HepG2 (cell line): Measurements from ENCODE around the gene PHF2. TPM values are rescaled to one million over a fixed set of nuclear protein-coding genes. Genes with fewer than 3 reads are reported as not detected.

Experiments used
- ATAC-seq: fragments of 200-7000 bp; cut with Tn5 transposase; 3 replicates; pipeline ENCODE4 v1.9.1; 2020; ENCODE audit warnings: mild to moderate bottlenecking, moderate library complexity
- BruUV-seq: library from RNA; stranded (reverse); fragments of 400-500 nt; replicated peaks from 2 replicates; lab custom pipeline; 2021; lab: Mats Ljungman, UMichigan
- CTCF ChIA-PET: fragments of 300-600 bp; formaldehyde crosslinking; extraction: SDS; loops from one replicate; lab custom pipeline; 2021; ENCODE audit warnings: low total read pairs, inconsistent platforms, low intra/inter-chr PET ratio; lab: Yijun Ruan, JAX
- POLR2A ChIA-PET: fragments of 350-600 bp; sonication (Branson Sonifier 250); formaldehyde crosslinking; loops from one replicate; lab custom pipeline; 2020; ENCODE audit warnings: antibody characterized with exemption, inconsistent platforms; lab: Yijun Ruan, JAX
- DNase-seq: peaks from one replicate; pipeline ENCODE4 v3.0.0-alpha.2; 2015; ENCODE audit warnings: low spot score
- FAIRE-seq: peaks from 3 replicates; lab custom pipeline; 2011; peaks lifted over from hg19 to GRCh38; lab: Jason Lieb, UNC
- H2AFZ ChIP-seq: one replicate; pipeline ENCODE4 v1.6.1; 2011; ENCODE audit warnings: low read length, inconsistent platforms
- H3K27ac ChIP-seq: fragments of 300-600 bp; 3 replicates; pipeline ENCODE4 v1.8.0; 2011; ENCODE audit warnings: mixed run types, mild to moderate bottlenecking, mixed read lengths, low read length, inconsistent platforms; ENCODE audit not compliant: insufficient read depth; ENCODE audit errors: extremely low read length
- H3K27me3 ChIP-seq, 2 experiments: fragments of 200-600 bp in 1 of 2; 2 replicates in 1 of 2; 3 replicates in 1 of 2; pipeline versions ENCODE4 v1.6.0 to v1.8.0; 2011; ENCODE audit warnings: low read length in 2 of 2, mild to moderate bottlenecking in 2 of 2, moderate library complexity in 2 of 2, inconsistent platforms in 1 of 2; ENCODE audit not compliant: insufficient read depth in 2 of 2, control insufficient read depth in 1 of 2
- H3K36me3 ChIP-seq, 2 experiments: fragments of 200-600 bp in 1 of 2; replicated peaks in 1 of 2; 2 replicates in 1 of 2; 3 replicates in 1 of 2; pipeline versions ENCODE4 v1.5.1 to v1.8.0; 2011; ENCODE audit warnings: low read length in 2 of 2, inconsistent platforms in 1 of 2; ENCODE audit not compliant: insufficient read depth in 2 of 2, control insufficient read depth in 1 of 2
- H3K4me1 ChIP-seq: 2 replicates; pipeline ENCODE4 v1.5.1; 2012; ENCODE audit warnings: low read length, inconsistent platforms; ENCODE audit not compliant: insufficient read depth
- H3K4me2 ChIP-seq: 2 replicates; pipeline ENCODE4 v1.6.0; 2011; ENCODE audit warnings: low read depth, low read length, inconsistent platforms
- H3K4me3 ChIP-seq, 3 experiments: fragments of 200-600 bp in 1 of 3; sonication (generic), shearing (Covaris generic) in 1 of 3; replicated peaks in 1 of 3; 2 replicates each; pipeline ENCODE4 v1.5.1; 2011 to 2016; ENCODE audit warnings: low read length in 3 of 3, inconsistent platforms in 2 of 3, low read depth in 2 of 3, mild to moderate bottlenecking in 2 of 3, control low read depth in 1 of 3, mixed read lengths in 1 of 3; ENCODE audit not compliant: insufficient read depth in 1 of 3
- H3K79me2 ChIP-seq: one replicate; pipeline ENCODE4 v1.6.1; 2011; ENCODE audit warnings: low read length, inconsistent platforms; ENCODE audit not compliant: insufficient read depth
- H3K9ac ChIP-seq: 2 replicates; pipeline ENCODE4 v1.6.0; 2011; ENCODE audit warnings: mild to moderate bottlenecking, low read depth, low read length, inconsistent platforms; ENCODE audit not compliant: insufficient read depth
- H3K9me3 ChIP-seq: 2 replicates; pipeline ENCODE4 v1.5.1; 2012; ENCODE audit warnings: mild to moderate bottlenecking, low read length
- H4K20me1 ChIP-seq: 2 replicates; pipeline ENCODE4 v1.6.0; 2011; ENCODE audit warnings: inconsistent platforms, mild to moderate bottlenecking, low read length, moderate library complexity; ENCODE audit not compliant: insufficient read depth
- ATF3 ChIP-seq: sonication (generic); formaldehyde crosslinking; IDR thresholded peaks from 2 replicates; pipeline ENCODE4 v1.4.0; 2020; ENCODE audit warnings: missing genetic modification reagents
- DR1 ChIP-seq: sonication (generic); formaldehyde crosslinking; IDR thresholded peaks from 2 replicates; pipeline ENCODE4 v1.8.0; 2021; ENCODE audit warnings: mild to moderate bottlenecking, missing genetic modification reagents, inconsistent platforms
- EZH2 ChIP-seq: conservative IDR thresholded peaks from 2 replicates; pipeline ENCODE4 v1.6.1; 2012; ENCODE audit warnings: mild to moderate bottlenecking, low read depth, low read length, moderate library complexity
- GMEB1 ChIP-seq: sonication (generic); formaldehyde crosslinking; IDR thresholded peaks from 2 replicates; pipeline ENCODE4 v1.5.1; 2020; ENCODE audit warnings: missing genetic modification reagents, mild to moderate bottlenecking, borderline replicate concordance
- HNF4A ChIP-seq: sonication (generic); formaldehyde crosslinking; IDR thresholded peaks from 2 replicates; pipeline ENCODE4 v1.4.0; 2020; ENCODE audit warnings: missing genetic modification reagents
- HNF4G ChIP-seq, 2 experiments: sonication (generic) in 1 of 2; formaldehyde crosslinking in 1 of 2; IDR thresholded peaks; 2 replicates each; pipeline versions ENCODE4 v1.4.0 to v1.6.1; 2011 to 2020; ENCODE audit warnings: borderline replicate concordance in 2 of 2, low read depth in 2 of 2, mild to moderate bottlenecking in 2 of 2, low read length in 1 of 2, missing genetic modification reagents in 1 of 2, moderate library complexity in 1 of 2
- RAD21 ChIP-seq: fragments of 450-650 bp; formaldehyde crosslinking; IDR thresholded peaks from 2 replicates; pipeline ENCODE4 v1.5.0; 2020; ENCODE audit warnings: mild to moderate bottlenecking
- TSC22D2 ChIP-seq: sonication (generic); formaldehyde crosslinking; IDR thresholded peaks from 2 replicates; pipeline ENCODE4 v1.5.1; 2020; ENCODE audit warnings: missing genetic modification reagents, mild to moderate bottlenecking, borderline replicate concordance
- ZBTB42 ChIP-seq: sonication (generic); formaldehyde crosslinking; IDR thresholded peaks from 2 replicates; pipeline ENCODE4 v1.5.0; 2020; ENCODE audit warnings: mild to moderate bottlenecking, missing genetic modification reagents
- ZFX ChIP-seq: sonication (generic); formaldehyde crosslinking; IDR thresholded peaks from 2 replicates; pipeline ENCODE4 v1.4.0; 2020; ENCODE audit warnings: mild to moderate bottlenecking, low read depth, missing genetic modification reagents, moderate library complexity
- ZMAT3 ChIP-seq: sonication (generic); formaldehyde crosslinking; conservative IDR thresholded peaks from 2 replicates; pipeline ENCODE4 v1.7.0; 2021; ENCODE audit warnings: missing genetic modification reagents
- ZMYM4 ChIP-seq: sonication (generic); formaldehyde crosslinking; IDR thresholded peaks from 2 replicates; pipeline ENCODE4 v1.8.1; 2023; ENCODE audit warnings: mild to moderate bottlenecking, missing genetic modification reagents
- ZNF317 ChIP-seq: sonication (generic); formaldehyde crosslinking; IDR thresholded peaks from 2 replicates; pipeline ENCODE4 v1.5.0; 2020; ENCODE audit warnings: mild to moderate bottlenecking, missing genetic modification reagents
- ZNF331 ChIP-seq: sonication (generic); formaldehyde crosslinking; IDR thresholded peaks from 2 replicates; pipeline ENCODE4 v1.4.0; 2020; ENCODE audit warnings: missing genetic modification reagents
- ZNF607 ChIP-seq: sonication (generic); formaldehyde crosslinking; IDR thresholded peaks from 2 replicates; pipeline ENCODE4 v1.5.1; 2020; ENCODE audit warnings: missing genetic modification reagents, mild to moderate bottlenecking, borderline replicate concordance
- ZNF740 ChIP-seq: sonication (generic); formaldehyde crosslinking; IDR thresholded peaks from 2 replicates; pipeline ENCODE4 v1.4.0; 2020; ENCODE audit warnings: missing genetic modification reagents
- ZNF776 ChIP-seq: sonication (generic); formaldehyde crosslinking; IDR thresholded peaks from 2 replicates; pipeline ENCODE4 v1.4.0; 2020; ENCODE audit warnings: mild to moderate bottlenecking, missing genetic modification reagents
- ZNF850 ChIP-seq: sonication (generic); formaldehyde crosslinking; conservative IDR thresholded peaks from 2 replicates; pipeline ENCODE4 v1.9.0; 2021; ENCODE audit warnings: mild to moderate bottlenecking, missing genetic modification reagents
- ZNF891 ChIP-seq: sonication (generic); formaldehyde crosslinking; IDR thresholded peaks from 2 replicates; pipeline ENCODE4 v1.5.0; 2020; ENCODE audit warnings: mild to moderate bottlenecking, missing genetic modification reagents
- WGBS: methylation state at CpG from one replicate; pipeline ENCODE4 v1.1.6; 2017; ENCODE audit warnings: low lambda C conversion rate; 5-methylcytosine and 5-hydroxymethylcytosine counted together
- in situ Hi-C: cut with HindIII; loops from 2 replicates; pipeline ENCODE4 v1.10.0; 2017; ENCODE audit warnings: low pct_unique_long_range_greater_than_20kb; ENCODE audit not compliant: extremely low pct_ligation_motif_present
- intact Hi-C: fragments of 100-400 bp; cut with micrococcal nuclease; formaldehyde crosslinking; loops from one replicate; pipeline ENCODE4 v1.10.0; 2022; ENCODE audit not compliant: unreplicated experiment
- polyA plus RNA-seq, 8 experiments: library from polyadenylated mRNA; depleted of rRNA in 3 of 8; stranded (reverse) in 7 of 8; unstranded in 1 of 8; fragments of >200 nt; fragmentation: Illumina TruSeq in 4 of 8; extraction: Trizol in 4 of 8; gene quantifications; 2 replicates each; pipeline versions ENCODE4 v1.2.1 to v1.2.3, GENCODE V29; 2011 to 2016; ENCODE audit warnings: low read depth in 4 of 8, missing spikeins in 1 of 8, mixed read lengths in 1 of 8; ENCODE audit not compliant: insufficient read depth in 1 of 8
- total RNA-seq, 5 experiments: library from RNA; depleted of rRNA; stranded (reverse); fragments of >200 nt; fragmentation: Illumina TruSeq; extraction: Trizol; gene quantifications; 2 replicates each; pipeline ENCODE4 v1.2.3, GENCODE V29; 2016; ENCODE audit warnings: low read depth in 1 of 5
- TF ChIP-seq, protein P1 (sequence below): IDR thresholded peaks from 2 replicates; pipeline ENCODE4 v1.6.1; 2016; ENCODE audit warnings: missing compliant biosample characterization, missing genetic modification reagents, borderline replicate concordance

The PHF2 gene
- total and polyA plus RNA-seq, 2 of the 13 experiments (the other 11 are each of a cell fraction or from before 2014, with no cell fraction given) = 6.6 to 9.1 TPM

DNA sequence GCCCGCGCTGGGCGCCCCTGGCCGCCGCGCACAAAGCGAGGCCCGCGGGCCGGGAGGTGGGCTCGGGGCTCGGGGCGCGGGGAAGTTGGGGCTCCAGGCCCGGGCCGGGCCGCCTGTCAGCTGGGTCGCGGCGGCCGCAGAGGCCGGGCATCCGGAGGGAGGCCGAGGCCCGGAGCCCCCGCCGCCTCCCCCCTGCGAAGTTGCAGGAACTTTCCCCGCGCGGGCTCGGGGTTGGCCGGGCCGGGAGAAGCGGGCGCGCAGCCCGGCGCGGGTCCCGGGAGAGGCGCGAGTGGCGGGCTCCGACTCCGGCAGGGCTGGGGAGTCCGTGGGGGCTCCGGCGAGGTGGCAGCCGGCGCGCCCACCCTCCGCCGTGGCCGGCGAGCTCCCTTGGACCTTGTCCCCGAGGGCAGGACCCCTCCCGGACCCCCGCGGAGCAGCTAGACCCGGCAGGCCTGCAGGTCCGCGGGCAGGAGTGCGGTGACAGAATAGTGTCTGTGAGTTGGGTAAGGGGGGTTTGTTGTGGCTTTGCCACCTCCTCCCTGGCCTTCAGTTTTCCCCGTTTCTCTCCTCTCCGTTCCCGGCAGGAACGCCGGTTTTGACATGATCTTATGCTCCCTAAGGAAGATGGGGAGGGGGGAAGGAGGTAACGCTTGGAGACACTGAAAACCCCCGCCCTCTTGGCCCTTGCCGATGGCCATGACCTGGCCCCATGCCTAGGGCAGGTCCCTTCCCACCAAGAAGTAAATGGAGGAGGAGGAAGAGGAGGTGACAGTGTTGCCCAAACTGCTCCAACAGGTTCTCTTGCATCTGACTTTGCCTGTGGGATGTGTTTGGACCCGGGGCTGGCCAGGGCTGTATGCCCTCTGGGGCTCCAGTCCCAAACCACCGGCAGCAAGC lies 942 bp downstream of the PHF2 start:
- intact Hi-C loops = no loop called here
- no peak for DNase-seq
- TF ChIP-seq, protein P1, sequence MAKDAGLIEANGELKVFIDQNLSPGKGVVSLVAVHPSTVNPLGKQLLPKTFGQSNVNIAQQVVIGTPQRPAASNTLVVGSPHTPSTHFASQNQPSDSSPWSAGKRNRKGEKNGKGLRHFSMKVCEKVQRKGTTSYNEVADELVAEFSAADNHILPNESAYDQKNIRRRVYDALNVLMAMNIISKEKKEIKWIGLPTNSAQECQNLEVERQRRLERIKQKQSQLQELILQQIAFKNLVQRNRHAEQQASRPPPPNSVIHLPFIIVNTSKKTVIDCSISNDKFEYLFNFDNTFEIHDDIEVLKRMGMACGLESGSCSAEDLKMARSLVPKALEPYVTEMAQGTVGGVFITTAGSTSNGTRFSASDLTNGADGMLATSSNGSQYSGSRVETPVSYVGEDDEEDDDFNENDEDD (CRISPR knock-in tag) = peak; percentile 31; the same call in 1 of the 2 replicates
- no peak for TF ChIP-seq DR1 (CRISPR knock-in tag)
- TF ChIP-seq EZH2 = no peak
- TF ChIP-seq TSC22D2 = no peak
- no peak for TF ChIP-seq ZNF776 (CRISPR knock-in tag)
- 0 out of 2 replicates have a peak, but pooled peaks have one; percentile 20 for TF ChIP-seq ZNF331 (CRISPR knock-in tag)
- TF ChIP-seq ZMYM4 (CRISPR knock-in tag) = no peak
- TF ChIP-seq ZNF850 (CRISPR knock-in tag) = no peak
- TF ChIP-seq ZNF317 (CRISPR knock-in tag) = no peak
- peak; percentile 54; the same call in 1 of the 2 replicates for TF ChIP-seq HNF4A (CRISPR knock-in tag)
- no peak for TF ChIP-seq ZBTB42 (CRISPR knock-in tag)
- TF ChIP-seq ZNF891 (CRISPR knock-in tag) = 0 out of 2 replicates have a peak, but pooled peaks have one; percentile 30
- no peak; the same call in 1 of the 2 replicates for TF ChIP-seq HNF4G (IDR thresholded peaks at IDR 0.05; ENCODE audit: borderline replicate concordance, low read depth, low read length)
- no peak for TF ChIP-seq HNF4G (CRISPR knock-in tag; IDR thresholded peaks at IDR 0.05; ENCODE audit: borderline replicate concordance, low read depth)
- TF ChIP-seq RAD21 (CRISPR knock-in tag) = peak; percentile 30; the same call in 1 of the 2 replicates
- no peak for TF ChIP-seq ATF3
- TF ChIP-seq ZNF607 (CRISPR knock-in tag) = no peak
- TF ChIP-seq GMEB1 (CRISPR knock-in tag) = no peak
- TF ChIP-seq ZMAT3 = no peak
- TF ChIP-seq ZFX (CRISPR knock-in tag) = peak; percentile 45; the same call in 1 of the 2 replicates
- no peak for TF ChIP-seq ZNF740

More for the DNA sequence above, 942 bp downstream of the PHF2 start:
- H2AFZ ChIP-seq = no peak overlapping the region
- H3K4me2 ChIP-seq = peak overlapping the region; percentile 92
- ChIA-PET CTCF (interaction anchor here (0.8 kb wide), 1 partner anchor 11 kb away, joined by 3 read pairs; no protein-coding TSS in a partner anchor), POLR2A (interaction anchor here (2.3 kb wide), 1 partner anchor 11 kb away, joined by 8 read pairs; no protein-coding TSS in a partner anchor)
- in situ Hi-C loops = no loop called here
- H3K4me1 ChIP-seq = peaks cover 57% of the 10 kb centered on the region
- no peaks in the 10 kb centered on the region for H3K9me3 ChIP-seq
- peak overlapping the region; percentile 77 for H3K9ac ChIP-seq
- H3K79me2 ChIP-seq = peaks cover 28% of the 10 kb centered on the region
- ATAC-seq (peak; percentile 5), FAIRE-seq (no peak)
- 2% methylated on average over 11 of the region's 74 CpGs for WGBS
- H3K27ac ChIP-seq = no peak overlapping the region
- H3K4me3 ChIP-seq = peak overlapping the region; percentile 79 to 83 (median 79)
- H3K36me3 ChIP-seq = no peaks in the 10 kb centered on the region
- TSS peak; percentile 46 for BruUV-seq
- no peaks in the 10 kb centered on the region; a peak in 1 of 5 replicates for H3K27me3 ChIP-seq
- peaks cover 21% of the 10 kb centered on the region for H4K20me1 ChIP-seq
